SU-DHL-6 (cell line): ENCODE results near the gene DIAPH1.

Experiments used
- H2AFZ ChIP-seq: fragments of 200-600 bp; sonication (generic); 2 replicates; pipeline ENCODE4 v1.6.1; 2014; ENCODE audit warnings: low read depth, mild to moderate bottlenecking, moderate library complexity, mixed read lengths, antibody characterized with exemption, low read length; ENCODE audit not compliant: severe bottlenecking
- H3F3A ChIP-seq: fragments of 200-600 bp; shearing (Covaris generic); 2 replicates; pipeline ENCODE4 v1.6.0; 2016; ENCODE audit warnings: antibody characterized with exemption, mild to moderate bottlenecking; ENCODE audit not compliant: insufficient read depth
- H3K27ac ChIP-seq: fragments of 200-600 bp; sonication (generic); 2 replicates; pipeline ENCODE4 v1.5.1; 2016; ENCODE audit warnings: low read depth, mild to moderate bottlenecking, low read length, moderate library complexity, mixed read lengths
- H3K27me3 ChIP-seq: fragments of 200-600 bp; sonication (generic), shearing (Covaris generic); 2 replicates; pipeline ENCODE4 v1.6.0; 2014; ENCODE audit warnings: mild to moderate bottlenecking, low read length
- H3K36me3 ChIP-seq: fragments of 200-600 bp; sonication (generic); 2 replicates; pipeline ENCODE4 v1.6.1; 2014; ENCODE audit warnings: mild to moderate bottlenecking, low read length, mixed read lengths
- H3K4me2 ChIP-seq: fragments of 300-600, 200-600 bp; shearing (Covaris generic), sonication (generic); 2 replicates; pipeline ENCODE4 v1.6.0; 2014; ENCODE audit warnings: low read length, low read depth, mild to moderate bottlenecking; ENCODE audit not compliant: poor library complexity, severe bottlenecking
- H3K4me3 ChIP-seq: fragments of 200-600 bp; sonication (generic); 2 replicates; pipeline ENCODE4 v1.5.1; 2014; ENCODE audit warnings: antibody characterized with exemption, low read length, mild to moderate bottlenecking, mixed read lengths; ENCODE audit not compliant: insufficient read depth, poor library complexity, severe bottlenecking
- H3K79me2 ChIP-seq: fragments of 200-600 bp; sonication (generic); 2 replicates; pipeline ENCODE4 v1.6.1; 2014; ENCODE audit warnings: mild to moderate bottlenecking, low read length, moderate library complexity; ENCODE audit not compliant: insufficient read depth
- H3K9ac ChIP-seq: fragments of 200-600 bp; sonication (generic); 2 replicates; pipeline ENCODE4 v1.7.0; 2014; ENCODE audit warnings: mild to moderate bottlenecking, low read length
- H3K9me2 ChIP-seq: fragments of 200-600 bp; sonication (generic); replicated peaks from 2 replicates; pipeline ENCODE4 v1.6.1; 2014; ENCODE audit warnings: low read length; ENCODE audit not compliant: insufficient read depth
- H3K9me3 ChIP-seq: fragments of 200-600 bp; sonication (generic); 2 replicates; pipeline ENCODE4 v1.6.1; 2014; ENCODE audit warnings: low read length, mixed read lengths; ENCODE audit not compliant: insufficient read depth
- H4K20me1 ChIP-seq: fragments of 200-600 bp; sonication (generic); 2 replicates; pipeline ENCODE4 v1.6.1; 2014; ENCODE audit warnings: low read depth, mild to moderate bottlenecking, antibody characterized with exemption, low read length, moderate library complexity, mixed read lengths
- EZH2phosphoT487 ChIP-seq: fragments of 200-600 bp; sonication (generic), shearing (Covaris generic); conservative IDR thresholded peaks from 2 replicates; pipeline ENCODE4 v1.6.1; 2018; ENCODE audit warnings: mild to moderate bottlenecking, antibody characterized with exemption, low read length, moderate library complexity, mixed read lengths
- TF ChIP-seq, protein P1 (sequence below): fragments of 200-600 bp; sonication (generic); IDR thresholded peaks from one replicate; pipeline ENCODE4 v1.5.1; 2017; ENCODE audit warnings: antibody characterized with exemption, mild to moderate bottlenecking, low read length, moderate library complexity; ENCODE audit not compliant: insufficient read depth, poor library complexity, severe bottlenecking

The DIAPH1 gene

DNA sequence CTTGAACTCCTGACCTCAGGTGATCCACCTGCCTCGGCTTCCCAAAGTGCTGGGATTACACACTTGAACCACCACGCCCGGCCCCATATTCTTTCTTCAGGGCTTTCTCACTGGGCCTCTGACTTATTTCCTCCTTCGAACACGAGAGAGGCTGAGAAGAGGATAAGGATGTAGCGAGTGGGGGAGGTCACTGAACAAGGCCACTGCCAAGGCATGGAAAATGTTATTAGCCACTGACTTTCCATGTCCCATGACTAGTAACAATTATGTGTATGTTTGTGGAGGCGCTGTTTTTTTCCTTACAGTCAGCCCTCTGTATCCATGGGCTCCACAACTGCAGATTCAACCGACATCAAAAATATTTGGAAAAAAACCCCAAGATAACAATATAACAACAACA lies 44.7 kb upstream of the DIAPH1 start:
- no peaks in the 10 kb centered on the region for H3K9me2 ChIP-seq

DNA sequence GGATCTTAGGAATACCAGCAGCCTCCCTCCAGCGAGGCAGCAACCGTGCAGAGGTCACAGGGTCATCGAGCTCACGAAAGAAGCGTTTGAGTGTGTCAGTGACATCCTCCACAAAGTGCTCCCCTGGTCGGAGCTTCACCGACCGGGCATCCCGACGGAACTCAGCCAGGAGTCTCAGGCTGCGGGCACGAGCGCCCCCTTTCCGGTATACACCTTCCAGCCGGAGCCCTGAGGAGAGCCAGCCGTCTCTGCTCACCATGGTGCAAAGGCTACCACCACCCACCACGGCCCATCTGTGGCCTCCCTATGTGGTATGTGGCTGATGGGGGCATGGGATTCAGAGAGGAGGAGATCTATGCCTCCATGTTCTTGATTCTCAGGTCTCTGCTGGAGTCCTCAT lies 43.2 kb upstream of the DIAPH1 start:
- no peak overlapping the region for H3K9ac ChIP-seq
- no peaks in the 10 kb centered on the region for H3K36me3 ChIP-seq
- H3K9me2 ChIP-seq = no peaks in the 10 kb centered on the region
- no peak overlapping the region for H2AFZ ChIP-seq
- no peaks in the 10 kb centered on the region for H3K27me3 ChIP-seq
- H3K27ac ChIP-seq = no peak overlapping the region
- no peaks in the 10 kb centered on the region for H3F3A ChIP-seq
- no peaks in the 10 kb centered on the region for H3K79me2 ChIP-seq
- TF ChIP-seq, protein P1, sequence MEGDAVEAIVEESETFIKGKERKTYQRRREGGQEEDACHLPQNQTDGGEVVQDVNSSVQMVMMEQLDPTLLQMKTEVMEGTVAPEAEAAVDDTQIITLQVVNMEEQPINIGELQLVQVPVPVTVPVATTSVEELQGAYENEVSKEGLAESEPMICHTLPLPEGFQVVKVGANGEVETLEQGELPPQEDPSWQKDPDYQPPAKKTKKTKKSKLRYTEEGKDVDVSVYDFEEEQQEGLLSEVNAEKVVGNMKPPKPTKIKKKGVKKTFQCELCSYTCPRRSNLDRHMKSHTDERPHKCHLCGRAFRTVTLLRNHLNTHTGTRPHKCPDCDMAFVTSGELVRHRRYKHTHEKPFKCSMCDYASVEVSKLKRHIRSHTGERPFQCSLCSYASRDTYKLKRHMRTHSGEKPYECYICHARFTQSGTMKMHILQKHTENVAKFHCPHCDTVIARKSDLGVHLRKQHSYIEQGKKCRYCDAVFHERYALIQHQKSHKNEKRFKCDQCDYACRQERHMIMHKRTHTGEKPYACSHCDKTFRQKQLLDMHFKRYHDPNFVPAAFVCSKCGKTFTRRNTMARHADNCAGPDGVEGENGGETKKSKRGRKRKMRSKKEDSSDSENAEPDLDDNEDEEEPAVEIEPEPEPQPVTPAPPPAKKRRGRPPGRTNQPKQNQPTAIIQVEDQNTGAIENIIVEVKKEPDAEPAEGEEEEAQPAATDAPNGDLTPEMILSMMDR = no peak
- no peak for TF ChIP-seq EZH2phosphoT487
- no peaks in the 10 kb centered on the region for H4K20me1 ChIP-seq
- H3K4me2 ChIP-seq = no peak overlapping the region
- H3K9me3 ChIP-seq = no peaks in the 10 kb centered on the region
- no peak overlapping the region for H3K4me3 ChIP-seq

More for the DNA sequence above, 44.7 kb upstream of the DIAPH1 start:
- Histone ChIP-seq H3K27me3 (no peaks in the 10 kb centered on the region), H3K9ac (no peak overlapping the region), H3K4me2 (no peak overlapping the region), H3K79me2 (no peaks in the 10 kb centered on the region), H2AFZ (no peak overlapping the region), H3K27ac (no peak overlapping the region), H3K4me3 (no peak overlapping the region), H3F3A (no peaks in the 10 kb centered on the region), H4K20me1 (no peaks in the 10 kb centered on the region), H3K9me3 (no peaks in the 10 kb centered on the region), H3K36me3 (no peaks in the 10 kb centered on the region)
- TF ChIP-seq EZH2phosphoT487 = no peak
- TF ChIP-seq, protein P1 = no peak

GRCh38 chr5:141657937-141658545 lies 39.2 kb upstream of the DIAPH1 start:
- Histone ChIP-seq H3K9me2 (no peaks in the 10 kb centered on the region), H3K9me3 (no peaks in the 10 kb centered on the region), H3K79me2 (no peaks in the 10 kb centered on the region), H3K27me3 (no peaks in the 10 kb centered on the region), H2AFZ (no peak overlapping the region), H4K20me1 (no peaks in the 10 kb centered on the region), H3K4me2 (no peak overlapping the region), H3K4me3 (no peak overlapping the region), H3F3A (no peaks in the 10 kb centered on the region), H3K36me3 (no peaks in the 10 kb centered on the region), H3K9ac (no peak overlapping the region), H3K27ac (no peak overlapping the region)
- TF ChIP-seq, protein P1 = no peak
- no peak for TF ChIP-seq EZH2phosphoT487

- H3K4me3 ChIP-seq = no peak overlapping the region
- no peak overlapping the region for H3K27ac ChIP-seq
- H3K9me3 ChIP-seq = no peaks in the 10 kb centered on the region
- H4K20me1 ChIP-seq = no peaks in the 10 kb centered on the region
- H2AFZ ChIP-seq = no peak overlapping the region
- H3K36me3 ChIP-seq = no peaks in the 10 kb centered on the region
- no peak overlapping the region for H3K9ac ChIP-seq
- no peaks in the 10 kb centered on the region for H3K27me3 ChIP-seq
- H3K9me2 ChIP-seq = no peaks in the 10 kb centered on the region
- H3F3A ChIP-seq = peaks cover 2% of the 10 kb centered on the region; the same call in 1 of the 2 replicates
- no peak overlapping the region for H3K4me2 ChIP-seq
- TF ChIP-seq EZH2phosphoT487 = no peak
- TF ChIP-seq, protein P1 = no peak
- H3K79me2 ChIP-seq = no peaks in the 10 kb centered on the region
These were observed 38.6 kb upstream of the DIAPH1 start for GRCh38 chr5:141657404-141657803.
